Activated naive CD4-positive, alpha-beta T cell treated with anti-CD3 and anti-CD28 coated beads, Interleukin-2, amount 50 U/mL, for 24 hours (primary cell): Measurements from ENCODE around the gene CD82.
A peak's percentile ranks its signal among the peaks of the same experiment; 100 is the strongest.

Source experiments
- H3K27ac Mint-ChIP-seq: one replicate; pipeline ENCODE4 v1.8.0; 2021; ENCODE audit warnings: mild to moderate bottlenecking, mixed read lengths
- H3K27me3 Mint-ChIP-seq: one replicate; pipeline ENCODE4 v1.8.0; 2021; ENCODE audit warnings: mixed read lengths
- H3K36me3 Mint-ChIP-seq: one replicate; pipeline ENCODE4 v1.8.0; 2021; ENCODE audit warnings: mixed read lengths
- H3K4me1 Mint-ChIP-seq: one replicate; pipeline ENCODE4 v1.8.0; 2021; ENCODE audit warnings: mixed read lengths
- H3K4me3 Mint-ChIP-seq: one replicate; pipeline ENCODE4 v1.8.0; 2021; ENCODE audit warnings: mild to moderate bottlenecking, mixed read lengths
- H3K9me3 Mint-ChIP-seq: one replicate; pipeline ENCODE4 v1.8.0; 2021; ENCODE audit warnings: mixed read lengths

Gene CD82

DNA sequence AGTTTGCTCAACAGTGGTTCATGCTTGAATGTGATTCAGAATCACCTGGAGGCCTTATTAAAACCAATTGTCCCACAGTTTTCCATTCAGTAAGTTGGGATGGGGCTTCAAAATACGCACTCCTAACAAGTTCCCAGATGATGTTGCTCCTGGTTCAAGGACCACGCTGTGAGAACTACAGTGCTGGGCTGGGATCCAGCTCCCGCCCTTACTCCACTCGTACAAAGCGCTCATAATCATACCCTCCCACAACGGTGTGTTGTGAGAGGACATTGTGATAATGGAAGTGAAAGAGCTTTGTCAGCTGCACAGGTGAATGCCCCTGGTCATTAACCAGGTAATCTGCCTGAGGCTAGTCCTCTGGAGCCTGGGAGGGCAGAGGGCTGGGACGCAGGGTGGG, 1.3 kb upstream of the CD82 start:
- H3K4me1 Mint-ChIP-seq: peaks cover 53% of the 10 kb centered on the region
- H3K36me3 Mint-ChIP-seq: peaks cover 18% of the 10 kb centered on the region
- no peaks in the 10 kb centered on the region for H3K27me3 Mint-ChIP-seq
- no peak overlapping the region for H3K27ac Mint-ChIP-seq
- H3K4me3 Mint-ChIP-seq: peak overlapping the region; percentile 97
- no peaks in the 10 kb centered on the region for H3K9me3 Mint-ChIP-seq

DNA sequence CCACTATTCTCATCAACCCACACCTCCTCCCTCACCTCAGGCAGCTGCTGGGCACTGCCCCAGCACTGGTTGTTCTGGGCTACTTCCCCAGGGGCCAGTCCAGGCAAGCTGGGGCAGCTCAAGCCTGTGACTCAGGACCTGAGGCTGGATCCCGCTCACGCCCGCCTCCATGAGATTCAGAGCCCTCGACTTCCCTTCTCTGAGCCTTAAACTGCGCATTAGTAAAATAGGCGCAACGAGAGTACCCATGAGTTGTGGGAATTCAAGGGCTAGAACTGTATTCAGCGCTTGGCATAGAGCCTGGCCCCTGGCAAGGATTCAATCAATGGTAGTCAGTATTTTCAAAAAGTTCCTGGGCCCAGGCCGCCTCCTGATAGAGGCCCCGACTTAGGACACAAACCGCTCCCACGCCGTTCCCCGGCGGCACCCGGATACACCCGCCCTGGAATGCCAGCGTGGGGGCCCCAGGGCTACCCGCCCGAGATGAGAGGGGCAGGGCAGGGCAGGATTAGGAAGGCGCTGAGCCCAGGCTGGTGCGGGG, 723 bp upstream of the CD82 start:
- Mint-ChIP-seq H3K4me3 (peak overlapping the region; percentile 97), H3K27me3 (no peaks in the 10 kb centered on the region), H3K27ac (peak overlapping the region; percentile 70), H3K4me1 (peaks cover 53% of the 10 kb centered on the region), H3K9me3 (no peaks in the 10 kb centered on the region), H3K36me3 (peaks cover 18% of the 10 kb centered on the region)

DNA sequence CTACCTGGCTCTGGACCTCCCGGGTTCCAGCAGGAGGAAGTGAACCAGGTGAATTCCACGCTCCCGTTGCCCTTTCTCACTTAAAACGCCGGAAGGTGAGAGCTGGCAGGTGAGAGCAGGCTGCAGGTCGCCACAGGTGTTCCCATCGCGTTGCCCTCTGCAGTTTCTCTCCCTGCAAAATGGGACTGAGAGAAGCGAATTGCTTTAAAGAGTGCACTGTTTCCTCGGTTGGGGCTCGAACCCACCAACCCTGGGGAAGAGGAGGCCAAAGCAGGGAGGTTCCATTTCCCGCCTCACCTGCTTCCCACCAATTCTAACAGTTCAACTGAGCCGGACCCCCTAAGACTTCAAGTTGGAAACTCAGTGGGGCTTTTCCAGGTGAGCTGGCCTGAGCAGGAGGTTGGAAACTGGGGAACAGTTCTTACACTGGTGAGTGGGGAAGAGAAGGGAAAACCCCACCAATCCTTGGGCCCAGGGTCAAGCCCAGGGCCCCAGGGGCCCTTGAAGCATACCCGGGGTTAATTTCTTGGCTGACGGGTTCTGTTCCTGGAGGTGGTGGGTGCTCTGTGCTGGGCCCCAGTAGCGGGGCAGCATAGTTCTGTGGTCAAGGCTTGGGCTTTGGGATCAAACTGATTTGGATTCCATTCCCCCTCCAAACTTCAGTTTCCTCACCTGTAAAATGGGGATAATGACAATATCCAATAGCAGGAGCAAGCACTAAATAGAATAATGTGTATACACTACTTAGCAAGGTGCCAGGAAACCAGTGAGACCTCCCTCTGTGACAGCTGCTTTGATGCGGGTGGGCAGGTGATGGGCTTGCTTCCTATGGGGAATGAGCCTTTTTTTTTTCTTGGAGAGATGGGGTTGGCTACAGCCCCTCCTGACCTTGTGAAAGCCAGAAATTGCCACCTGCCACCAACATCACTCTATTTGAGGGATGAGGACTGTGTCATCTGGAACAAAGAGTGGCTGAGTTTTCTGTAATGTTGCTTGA, 788 bp downstream of the CD82 start:
- peak overlapping the region; percentile 97 for H3K4me3 Mint-ChIP-seq
- H3K4me1 Mint-ChIP-seq: peaks cover 56% of the 10 kb centered on the region
- no peaks in the 10 kb centered on the region for H3K27me3 Mint-ChIP-seq
- no peaks in the 10 kb centered on the region for H3K9me3 Mint-ChIP-seq
- H3K36me3 Mint-ChIP-seq: peaks cover 23% of the 10 kb centered on the region
- peak overlapping the region; percentile 96 for H3K27ac Mint-ChIP-seq

DNA sequence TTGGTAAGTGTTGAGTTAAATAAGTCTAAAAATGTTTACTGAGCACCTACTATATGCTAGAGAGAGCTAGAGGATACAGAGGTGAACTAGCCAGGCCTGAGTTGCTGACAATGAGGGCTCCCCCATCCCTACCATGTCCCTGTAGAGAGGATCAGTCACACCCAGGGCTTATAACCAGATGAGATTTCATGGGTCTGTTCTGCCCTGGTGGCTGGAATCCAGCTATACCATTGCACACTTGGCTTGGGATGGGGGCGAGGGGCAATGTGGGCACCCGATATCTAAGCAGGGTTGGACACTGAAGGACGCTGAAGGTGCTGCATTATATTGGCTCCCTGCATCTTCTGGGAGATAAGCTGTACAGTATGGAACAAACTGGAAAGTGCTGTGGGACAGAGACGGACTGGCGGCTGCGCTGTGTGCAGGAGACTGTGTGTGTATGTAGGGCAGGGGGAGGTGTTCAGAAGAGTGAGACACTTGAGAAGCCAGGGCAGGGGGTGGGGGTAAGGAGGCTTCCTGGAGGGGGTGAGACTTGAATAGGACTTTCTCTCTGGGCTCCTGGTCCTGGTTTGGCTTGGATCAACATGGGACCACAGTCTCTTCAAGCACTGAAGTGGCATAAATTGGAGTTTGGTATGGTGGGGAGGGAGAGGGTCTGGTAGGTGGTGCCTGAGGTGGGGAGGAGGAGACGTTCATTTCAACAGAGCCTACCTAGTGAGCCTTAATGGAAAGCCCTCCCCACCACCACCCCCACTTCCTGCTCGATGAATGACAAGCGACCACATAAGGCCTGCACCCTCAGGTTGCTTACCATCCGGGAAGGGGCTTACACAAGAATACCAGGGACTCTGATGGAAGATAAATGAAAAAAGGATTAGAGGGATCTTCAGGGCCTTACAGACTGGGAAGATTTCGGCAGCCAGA, 1.8 kb downstream of the CD82 start:
- Mint-ChIP-seq H3K4me1 (peaks cover 60% of the 10 kb centered on the region), H3K36me3 (peaks cover 27% of the 10 kb centered on the region), H3K27ac (peak overlapping the region; percentile 96), H3K9me3 (no peaks in the 10 kb centered on the region), H3K27me3 (no peaks in the 10 kb centered on the region), H3K4me3 (peak overlapping the region; percentile 97)

DNA sequence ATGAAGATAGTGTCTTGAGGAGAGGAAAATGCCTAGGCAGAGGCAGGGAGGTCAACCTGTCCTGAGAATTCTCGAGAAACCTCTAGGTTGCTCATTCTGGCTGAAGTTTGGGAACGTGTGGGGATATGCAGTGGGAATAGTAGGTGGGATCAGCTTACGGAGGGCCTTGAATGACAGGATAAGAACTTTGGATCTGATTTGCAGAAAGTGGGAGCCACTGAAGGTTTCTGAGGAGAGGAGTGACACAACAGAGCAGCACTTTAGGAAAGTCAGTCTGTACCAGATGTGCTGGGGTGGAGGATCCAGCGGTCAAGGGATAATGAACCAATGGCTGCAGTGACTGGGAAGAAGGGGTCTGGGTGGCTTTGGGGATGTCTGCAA, 2.4 kb downstream of the CD82 start:
- Mint-ChIP-seq H3K27me3 (no peaks in the 10 kb centered on the region), H3K36me3 (peaks cover 32% of the 10 kb centered on the region), H3K4me1 (peaks cover 60% of the 10 kb centered on the region), H3K4me3 (peak overlapping the region; percentile 97), H3K9me3 (no peaks in the 10 kb centered on the region), H3K27ac (peak overlapping the region; percentile 96)

DNA sequence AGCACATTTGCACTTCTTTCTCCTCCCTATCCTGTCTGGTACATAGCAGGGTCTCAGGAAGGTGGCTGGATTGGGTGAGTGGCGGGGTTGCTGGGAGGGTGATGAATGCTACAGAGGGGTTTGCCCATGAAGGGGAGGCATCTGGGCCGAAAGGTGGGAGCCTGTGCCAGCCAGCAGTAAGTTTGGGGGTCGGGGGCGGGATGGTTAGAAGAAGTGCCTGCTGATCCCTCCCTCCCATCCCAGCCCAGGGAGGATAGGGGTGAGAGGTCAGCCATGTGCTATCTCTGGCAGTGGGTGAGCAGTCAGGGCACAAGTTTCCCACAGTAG, 2.8 kb downstream of the CD82 start:
- H3K9me3 Mint-ChIP-seq: no peaks in the 10 kb centered on the region
- no peaks in the 10 kb centered on the region for H3K27me3 Mint-ChIP-seq
- peak overlapping the region; percentile 96 for H3K27ac Mint-ChIP-seq
- peaks cover 32% of the 10 kb centered on the region for H3K36me3 Mint-ChIP-seq
- H3K4me3 Mint-ChIP-seq: peak overlapping the region; percentile 97
- H3K4me1 Mint-ChIP-seq: peaks cover 63% of the 10 kb centered on the region

DNA sequence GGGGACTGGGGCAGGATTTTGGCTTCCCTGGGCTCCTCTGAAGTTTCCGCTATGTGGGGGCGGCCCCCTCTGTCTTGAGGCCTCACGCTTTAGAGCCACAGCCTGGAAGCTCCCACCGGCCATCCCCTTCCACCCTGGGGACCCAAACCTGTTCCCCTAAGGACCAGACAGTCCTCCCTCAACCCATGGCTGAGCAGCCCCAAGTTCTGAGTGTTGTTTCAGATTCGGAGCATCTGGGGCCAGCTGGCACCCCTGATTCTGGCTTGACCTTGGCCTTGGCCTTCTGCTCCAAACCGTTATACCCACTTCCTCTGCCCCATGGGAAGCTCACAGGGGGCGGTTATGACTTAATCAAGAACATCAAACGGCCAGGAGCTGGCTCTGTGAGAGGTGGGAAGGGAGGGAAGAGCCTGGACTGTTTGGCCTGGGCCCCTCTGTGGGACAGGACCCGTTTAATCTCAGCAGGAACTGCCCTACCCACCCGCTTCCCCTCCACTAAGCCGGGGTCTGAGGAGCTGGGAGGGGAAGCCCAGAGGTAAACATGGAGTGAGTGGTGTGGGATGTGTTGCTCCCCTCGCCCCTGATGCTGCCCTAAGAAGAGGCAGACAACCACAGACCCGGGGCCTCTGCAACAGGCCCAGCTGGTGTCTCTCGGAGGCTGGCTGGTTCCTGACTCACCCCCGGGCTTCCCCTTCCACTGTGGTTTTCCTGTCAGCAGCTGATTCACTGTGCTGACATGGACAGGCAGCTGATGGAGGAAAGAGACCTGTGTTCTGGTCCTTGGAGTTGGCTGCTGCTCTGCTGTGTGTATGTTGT, 3.4 kb downstream of the CD82 start:
- peak overlapping the region; percentile 96 for H3K27ac Mint-ChIP-seq
- peaks cover 67% of the 10 kb centered on the region for H3K4me1 Mint-ChIP-seq
- peak overlapping the region; percentile 97 for H3K4me3 Mint-ChIP-seq
- H3K36me3 Mint-ChIP-seq: peaks cover 33% of the 10 kb centered on the region
- H3K27me3 Mint-ChIP-seq: no peaks in the 10 kb centered on the region
- H3K9me3 Mint-ChIP-seq: no peaks in the 10 kb centered on the region

DNA sequence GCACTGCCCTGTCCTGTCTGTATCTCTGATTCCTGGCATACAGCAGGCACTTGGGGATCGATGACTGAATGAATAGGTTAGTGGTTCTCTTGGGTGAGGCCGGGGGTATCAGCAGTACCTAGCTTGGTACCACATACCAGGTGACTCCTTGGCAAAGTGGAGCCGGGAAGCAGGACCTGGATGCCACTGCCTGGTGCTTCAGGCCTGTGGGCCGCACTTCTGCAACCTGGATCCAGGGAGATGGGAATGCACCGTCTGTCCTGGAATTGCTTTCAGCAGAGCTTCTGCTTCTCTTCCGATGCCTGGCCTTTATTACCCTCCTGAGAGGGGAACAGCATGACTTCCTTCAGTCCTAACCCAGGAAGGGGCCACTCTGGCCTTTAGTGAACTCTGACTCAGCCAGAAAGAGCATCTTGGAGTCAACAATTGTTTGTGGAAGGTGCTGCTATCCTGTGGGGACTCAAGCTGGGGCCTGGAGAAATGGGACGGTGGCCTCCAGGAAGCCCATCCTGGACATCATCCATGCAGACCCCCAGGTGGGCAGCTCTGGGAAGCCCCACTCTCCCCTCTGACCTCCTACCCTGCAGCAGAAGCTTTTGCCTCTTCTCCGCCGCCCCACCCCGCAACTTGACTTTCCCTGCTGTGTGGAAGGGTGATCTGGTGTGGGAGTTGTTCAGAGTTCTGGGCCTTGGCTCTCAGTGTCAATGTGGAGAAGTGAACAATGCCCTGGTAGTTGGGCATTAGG, 5.1 kb downstream of the CD82 start:
- H3K4me3 Mint-ChIP-seq: peak overlapping the region; percentile 97
- peaks cover 79% of the 10 kb centered on the region for H3K4me1 Mint-ChIP-seq
- H3K27me3 Mint-ChIP-seq: no peaks in the 10 kb centered on the region
- peaks cover 37% of the 10 kb centered on the region for H3K36me3 Mint-ChIP-seq
- H3K27ac Mint-ChIP-seq: peak overlapping the region; percentile 96
- no peaks in the 10 kb centered on the region for H3K9me3 Mint-ChIP-seq

DNA sequence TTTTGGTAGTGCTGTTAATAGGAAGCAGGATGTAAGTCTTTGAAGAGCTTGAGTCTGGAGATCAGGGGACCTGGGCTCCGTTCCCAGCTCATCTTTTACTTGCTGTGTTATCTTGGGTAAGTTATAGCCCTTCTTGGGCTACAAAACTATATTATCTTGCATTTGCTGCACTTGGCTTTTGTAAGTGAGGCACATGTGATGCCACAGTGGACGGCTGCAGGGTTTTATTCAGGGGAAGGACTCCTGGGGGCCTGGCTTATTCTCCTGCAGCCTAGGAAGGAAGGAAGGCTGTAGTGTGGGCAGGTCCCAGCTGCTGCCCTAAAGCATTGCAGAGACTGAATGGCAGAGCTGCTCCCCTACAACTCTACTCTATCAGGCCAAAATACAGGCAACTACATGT, 6.4 kb downstream of the CD82 start:
- Mint-ChIP-seq H3K4me3 (peak overlapping the region; percentile 97), H3K36me3 (peaks cover 36% of the 10 kb centered on the region)

DNA sequence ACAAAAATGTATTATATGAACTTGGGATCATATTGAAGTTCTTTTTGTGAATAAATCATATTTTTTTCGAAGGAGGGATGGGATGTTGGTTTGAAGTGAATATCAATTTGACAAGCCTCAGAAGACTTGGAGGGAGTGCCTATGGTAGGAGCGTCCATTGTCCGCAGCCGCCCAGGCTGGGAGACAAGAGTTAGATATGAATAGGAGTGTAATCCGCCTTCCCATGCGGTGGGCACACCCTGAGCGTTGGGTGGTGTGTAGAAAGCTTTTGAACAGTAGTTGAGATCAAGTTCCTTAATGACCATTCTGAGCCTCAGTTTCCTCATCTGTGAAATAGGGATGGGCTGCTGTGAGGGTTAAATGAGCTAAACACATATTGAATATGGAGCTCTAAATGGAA, 7.0 kb downstream of the CD82 start:
- Mint-ChIP-seq H3K4me1 (peaks cover 92% of the 10 kb centered on the region), H3K4me3 (peak overlapping the region; percentile 97), H3K27me3 (no peaks in the 10 kb centered on the region), H3K9me3 (no peaks in the 10 kb centered on the region), H3K27ac (peak overlapping the region; percentile 96), H3K36me3 (peaks cover 33% of the 10 kb centered on the region)

More for the DNA sequence above, 6.4 kb downstream of the CD82 start:
- Mint-ChIP-seq H3K9me3 (no peaks in the 10 kb centered on the region), H3K4me1 (peaks cover 92% of the 10 kb centered on the region), H3K27ac (peak overlapping the region; percentile 96), H3K27me3 (no peaks in the 10 kb centered on the region)

DNA sequence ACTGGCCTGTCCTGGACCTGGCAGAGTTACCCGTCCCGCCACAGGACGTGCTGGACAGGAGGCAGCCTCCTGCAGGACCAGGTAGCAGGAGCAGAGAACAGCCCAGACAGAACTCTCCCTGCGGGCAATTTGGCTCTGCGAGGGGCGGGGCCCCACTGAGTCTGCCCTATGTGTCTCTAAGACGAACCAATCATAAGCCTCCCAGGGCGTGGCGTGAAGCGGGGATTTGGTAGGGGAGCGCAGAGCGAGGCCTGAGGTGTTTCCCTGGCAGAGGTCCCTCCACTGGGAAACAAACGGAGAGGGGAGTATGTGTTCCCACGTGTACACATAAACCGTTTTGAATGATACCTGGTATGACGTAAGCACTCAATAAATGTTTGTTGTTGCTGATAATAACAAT, 7.4 kb downstream of the CD82 start:
- H3K27ac Mint-ChIP-seq: peak overlapping the region; percentile 96
- no peaks in the 10 kb centered on the region for H3K9me3 Mint-ChIP-seq
- no peaks in the 10 kb centered on the region for H3K27me3 Mint-ChIP-seq
- H3K36me3 Mint-ChIP-seq: peaks cover 29% of the 10 kb centered on the region
- peaks cover 92% of the 10 kb centered on the region for H3K4me1 Mint-ChIP-seq
- peak overlapping the region; percentile 97 for H3K4me3 Mint-ChIP-seq

DNA sequence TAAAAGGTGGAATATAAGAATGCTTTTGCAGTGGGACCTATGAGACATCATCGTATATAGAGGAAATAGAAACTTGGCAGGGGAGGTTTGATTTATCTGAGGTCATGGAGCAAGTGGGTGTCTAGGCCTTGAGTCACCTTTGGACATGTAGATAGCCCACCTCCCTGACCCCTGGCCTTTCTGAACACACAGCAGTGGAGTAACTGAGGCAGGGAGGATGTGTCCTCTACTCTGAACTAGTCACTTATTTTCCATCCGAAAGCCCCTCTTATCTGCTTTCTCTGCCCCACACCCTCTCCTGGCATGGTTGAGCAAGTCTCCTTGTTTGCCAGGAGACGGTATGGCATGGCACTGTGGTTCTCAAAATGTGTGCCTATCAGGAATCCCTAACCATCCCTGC, 7.9 kb downstream of the CD82 start:
- no peaks in the 10 kb centered on the region for H3K9me3 Mint-ChIP-seq
- peaks cover 27% of the 10 kb centered on the region for H3K36me3 Mint-ChIP-seq
- peak overlapping the region; percentile 97 for H3K4me3 Mint-ChIP-seq
- H3K27ac Mint-ChIP-seq: peak overlapping the region; percentile 96
- peaks cover 92% of the 10 kb centered on the region for H3K4me1 Mint-ChIP-seq
- H3K27me3 Mint-ChIP-seq: no peaks in the 10 kb centered on the region

DNA sequence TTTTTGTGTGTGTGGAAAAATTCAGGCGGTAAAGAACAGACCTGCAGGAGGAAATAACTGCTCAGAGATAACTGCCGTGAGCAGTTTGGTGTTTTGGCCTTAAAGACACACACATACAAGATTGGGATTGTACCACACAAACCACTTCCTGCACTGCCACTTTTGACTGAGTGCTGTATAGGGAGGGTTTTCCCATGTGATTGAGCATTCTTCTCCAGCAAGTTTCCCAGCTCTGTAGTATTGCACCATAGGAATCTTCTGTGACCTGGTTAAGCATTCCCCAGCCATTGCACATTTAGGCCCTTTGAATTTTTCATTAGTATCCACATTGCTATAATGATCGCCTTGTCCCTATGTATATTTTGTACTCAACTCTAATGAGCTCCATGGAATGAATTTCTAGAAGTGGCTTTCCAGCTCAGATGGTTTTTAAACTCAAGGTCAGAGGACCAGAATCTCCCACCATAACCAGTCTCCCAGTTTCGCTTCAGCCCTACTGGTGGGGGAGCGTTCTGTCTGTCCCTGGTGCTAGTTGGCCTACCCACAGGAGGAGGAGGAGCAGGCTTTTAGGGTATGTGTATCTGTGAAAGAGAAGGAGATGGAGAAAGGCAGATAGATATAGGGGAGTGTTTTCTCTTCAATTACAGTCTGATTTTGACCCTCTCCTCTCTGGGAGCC, 9.3 kb downstream of the CD82 start:
- Mint-ChIP-seq H3K27ac (peak overlapping the region; percentile 96), H3K9me3 (no peaks in the 10 kb centered on the region), H3K27me3 (no peaks in the 10 kb centered on the region), H3K36me3 (peaks cover 29% of the 10 kb centered on the region), H3K4me1 (peaks cover 96% of the 10 kb centered on the region), H3K4me3 (peak overlapping the region; percentile 97)

DNA sequence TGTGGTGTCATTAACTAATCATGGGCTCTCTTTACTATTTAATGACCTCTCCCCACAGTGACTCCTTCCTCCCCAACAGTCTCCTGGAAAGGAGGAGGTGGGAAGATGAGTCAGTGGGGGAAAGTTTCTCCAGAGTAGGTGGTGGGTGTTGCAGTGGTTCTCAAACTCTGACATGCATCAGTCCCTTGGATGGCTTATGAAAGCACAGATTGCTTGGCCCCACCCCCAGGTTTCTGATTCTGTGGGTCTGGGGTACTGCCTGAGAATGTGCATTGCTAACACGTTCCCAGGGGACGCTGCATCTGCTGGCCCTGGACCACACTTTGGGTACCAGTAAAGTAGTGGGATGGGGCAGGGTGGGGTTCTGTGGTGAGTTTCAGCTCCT, 9.8 kb downstream of the CD82 start:
- Mint-ChIP-seq H3K4me1 (peaks cover 96% of the 10 kb centered on the region), H3K27me3 (no peaks in the 10 kb centered on the region), H3K27ac (peak overlapping the region; percentile 96), H3K4me3 (peak overlapping the region; percentile 97), H3K9me3 (no peaks in the 10 kb centered on the region), H3K36me3 (peaks cover 30% of the 10 kb centered on the region)
